ENCODE data around the gene PSMB5. TPM values are rescaled to one million over a fixed set of nuclear protein-coding genes. Genes with fewer than 3 reads are reported as not detected.
A peak's percentile ranks its signal among the peaks of the same experiment; 100 is the strongest.
"Not testable (repeated sequence)": the region's sequence is repeated elsewhere in the genome, so short reads cannot be mapped to it uniquely, and the experiment has no call there.

Gene PSMB5
- total and polyA plus RNA-seq, 4 experiments from 2014 or later, result 31.4 to 56.6 (median 43.3) TPM

DNA sequence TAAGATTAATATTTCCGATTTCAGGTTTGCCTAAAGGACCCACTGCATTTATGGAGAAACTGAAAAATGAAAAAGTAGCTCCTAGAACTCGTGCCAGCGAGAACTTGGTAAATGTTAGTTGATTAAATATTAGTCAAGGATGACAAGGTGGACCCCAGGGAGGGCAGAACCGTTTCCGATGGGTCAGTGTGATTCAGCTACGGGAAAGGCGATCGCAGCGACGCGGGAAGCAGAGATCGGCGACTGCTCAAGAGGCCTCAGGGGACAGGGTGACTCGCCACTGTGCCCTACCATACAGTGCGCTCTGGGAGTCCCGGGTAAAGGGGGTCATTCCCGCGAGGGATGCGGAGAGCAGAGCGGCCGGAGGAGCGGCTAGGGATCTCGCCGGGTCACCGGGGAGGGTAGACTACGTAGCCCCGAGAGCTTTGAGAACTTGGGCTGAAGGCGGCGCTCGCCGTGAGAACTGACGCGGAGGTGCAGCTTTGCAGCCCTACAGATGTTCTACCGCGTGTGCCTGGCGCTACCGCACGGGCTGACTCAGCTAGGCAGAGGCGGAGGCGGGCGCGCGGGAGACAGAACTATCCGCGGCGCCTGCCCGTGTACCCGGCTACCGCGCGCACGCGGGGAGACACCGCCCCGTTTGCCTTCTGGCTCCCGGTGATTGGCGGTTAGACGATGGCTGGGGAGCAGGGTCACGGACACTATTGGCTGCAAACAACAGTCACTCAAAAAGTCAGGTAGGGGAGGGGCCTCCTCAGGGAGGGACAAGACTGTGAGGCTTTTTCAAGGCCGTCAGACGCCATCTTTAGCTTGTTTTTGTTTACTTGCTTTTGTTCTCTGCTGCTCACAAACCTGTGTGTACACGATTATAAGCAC, 27.9 kb downstream of the PSMB5 start:
- CTCF ChIA-PET (ENCODE audit: partially characterized antibody), result interaction anchor here (0.8 to 4.0 kb wide), 25 partner anchors 8 to 419 kb away, joined by 3 to 47 read pairs (median 7); partner anchors contain the start of genes ACIN1, AJUBA, C14orf119 and CDH24
- POLR2A ChIA-PET (ENCODE audit: partially characterized antibody), result interaction anchor here (0.6 to 3.5 kb wide), 48 partner anchors 9 to 1570 kb away, joined by 3 to 42 read pairs (median 6); partner anchors contain the start of genes ACIN1, AJUBA, C14orf119 and CDH24
- peaks cover 17 to 52% (median 34%) of the 10 kb centered on the region in 4 donors for H3K4me1 Mint-ChIP-seq

DNA sequence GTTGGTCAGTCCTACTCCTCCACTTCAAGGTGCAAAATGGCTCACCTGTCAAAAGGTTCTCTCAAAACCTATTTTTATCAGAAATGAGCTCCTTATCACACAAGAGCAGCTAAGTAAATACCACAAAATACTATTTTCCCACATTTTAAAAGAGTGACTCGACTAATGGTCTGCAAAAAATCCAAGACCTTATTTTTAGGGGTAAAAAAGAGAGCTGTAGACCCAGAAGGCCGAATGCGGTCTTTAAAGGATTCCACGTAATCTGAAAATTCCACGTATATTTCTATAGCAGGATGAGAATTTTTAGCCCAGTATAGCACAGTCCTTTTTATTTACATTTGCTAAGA, 28.5 kb downstream of the PSMB5 start:
- H3K27ac ChIP-seq (ENCODE audit: low read depth, low read length), result peak overlapping the region; percentile 80
- Mint-ChIP-seq H3K27me3 (no peaks in the 10 kb centered on the region), H3K9me3 (no peaks in the 10 kb centered on the region), H3K4me1 (peaks cover 14 to 49% (median 32%) of the 10 kb centered on the region in 4 donors), H3K36me3 (peaks cover 0 to 6% of the 10 kb centered on the region in 2 donors), H3K27ac (peak overlapping the region; percentile 90 to 99 (median 97)), H3K4me3 (peak overlapping the region; percentile 94 to 99 (median 97))
- peak overlapping the region; percentile 96 for H3K4me3 ChIP-seq (ENCODE audit: low read length in 2 of 2)
- H3K36me3 ChIP-seq (ENCODE audit: insufficient read depth, low read length), result no peaks in the 10 kb centered on the region
- no peaks in the 10 kb centered on the region for H3K27me3 ChIP-seq (ENCODE audit: insufficient read depth, low read length)
- no peaks in the 10 kb centered on the region for H3K9me3 ChIP-seq (ENCODE audit: control insufficient read depth in 1 of 2, low read length in 2 of 2)
- ChIA-PET POLR2A (ENCODE audit: partially characterized antibody) (interaction anchor here (0.9 to 3.5 kb wide), 30 partner anchors 11 to 449 kb away, joined by 3 to 42 read pairs (median 8); partner anchors contain the start of genes ACIN1, AJUBA, C14orf119 and CDH24), CTCF (ENCODE audit: partially characterized antibody) (interaction anchor here (0.9 to 4.0 kb wide), 19 partner anchors 8 to 418 kb away, joined by 3 to 47 read pairs (median 12); partner anchors contain the start of genes CDH24, PRMT5 and PSMB5)
- DNase-seq, result no peak
- H3K4me1 ChIP-seq (ENCODE audit: insufficient read depth, low read length), result peaks cover 37% of the 10 kb centered on the region
- intact Hi-C loops (cut with micrococcal nuclease), result no loop called here

More for the DNA sequence above, 27.9 kb downstream of the PSMB5 start:
- H3K36me3 ChIP-seq (ENCODE audit: insufficient read depth, low read length), result no peaks in the 10 kb centered on the region
- peaks cover 37% of the 10 kb centered on the region for H3K4me1 ChIP-seq (ENCODE audit: insufficient read depth, low read length)
- H3K27ac Mint-ChIP-seq, result peak overlapping the region; percentile 90 to 99 (median 97)
- intact Hi-C loops (cut with micrococcal nuclease), result loop anchor here (1.0 kb wide), 4 partner anchors 23 to 77 kb away; partner anchors contain the start of gene PRMT5
- no peaks in the 10 kb centered on the region for H3K9me3 ChIP-seq (ENCODE audit: control insufficient read depth in 1 of 2, low read length in 2 of 2)
- peaks cover 0 to 6% of the 10 kb centered on the region in 2 donors for H3K36me3 Mint-ChIP-seq
- peak overlapping the region; percentile 94 to 99 (median 97) for H3K4me3 Mint-ChIP-seq
- peak; percentile 99 for DNase-seq
- H3K27me3 Mint-ChIP-seq, result no peaks in the 10 kb centered on the region
- H3K27me3 ChIP-seq (ENCODE audit: insufficient read depth, low read length), result no peaks in the 10 kb centered on the region
- H3K27ac ChIP-seq (ENCODE audit: low read depth, low read length), result peak overlapping the region; percentile 80
- H3K9me3 Mint-ChIP-seq, result no peaks in the 10 kb centered on the region
- H3K4me3 ChIP-seq (ENCODE audit: low read length in 2 of 2), result peak overlapping the region; percentile 96

DNA sequence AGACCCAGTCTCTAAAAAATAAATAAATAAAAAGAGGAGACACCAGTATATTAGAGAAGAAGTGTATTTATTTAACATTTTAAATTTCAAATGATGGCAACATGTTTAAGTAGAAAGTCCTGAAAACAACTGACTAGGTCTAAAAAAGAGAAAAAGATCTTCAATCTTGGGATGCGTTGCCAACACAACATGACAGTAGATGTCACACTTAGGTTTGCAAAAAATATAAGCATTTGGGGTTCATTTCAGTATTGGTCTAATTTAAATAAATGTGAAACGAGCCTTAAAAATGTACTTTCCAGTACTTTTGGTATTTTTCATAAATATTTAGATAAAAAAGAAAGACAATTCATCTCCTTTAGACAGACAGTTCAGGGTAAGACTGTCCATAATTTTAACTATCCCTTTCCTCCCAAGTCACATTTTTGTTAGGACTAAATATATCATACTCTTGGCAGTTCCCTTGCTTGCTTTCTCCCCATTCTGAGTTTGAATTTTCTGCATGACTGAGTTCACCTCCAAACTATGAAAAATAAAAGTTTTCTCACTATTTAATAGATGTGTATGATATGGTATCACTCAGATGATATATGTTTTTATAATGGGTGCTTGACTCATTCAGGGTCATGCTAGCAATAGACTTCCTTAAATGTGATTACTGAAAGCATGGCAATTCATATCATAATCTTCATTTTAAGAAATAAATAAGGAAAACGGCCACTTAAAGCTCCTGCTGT, 29.1 kb downstream of the PSMB5 start:
- ChIA-PET CTCF (ENCODE audit: partially characterized antibody) (interaction anchor here (1.0 to 4.0 kb wide), 16 partner anchors 9 to 79 kb away, joined by 3 to 47 read pairs (median 16); partner anchors contain the start of genes CDH24, PRMT5 and PSMB5), POLR2A (ENCODE audit: partially characterized antibody) (interaction anchor here (1.1 to 3.5 kb wide), 14 partner anchors 17 to 443 kb away, joined by 3 to 42 read pairs (median 18); partner anchors contain the start of genes AJUBA, CDH24, HAUS4 and PABPN1)
- no peak overlapping the region for H3K4me3 ChIP-seq (ENCODE audit: low read length in 2 of 2)
- DNase-seq, result no peak
- no peaks in the 10 kb centered on the region for H3K9me3 ChIP-seq (ENCODE audit: control insufficient read depth in 1 of 2, low read length in 2 of 2)
- H3K27ac ChIP-seq (ENCODE audit: low read depth, low read length), result peak overlapping the region; percentile 80
- Mint-ChIP-seq H3K4me1 (peaks cover 14 to 47% (median 31%) of the 10 kb centered on the region in 4 donors), H3K4me3 (peak overlapping the region; percentile 51 to 99 (median 96)), H3K27me3 (no peaks in the 10 kb centered on the region), H3K36me3 (peaks cover 0 to 6% of the 10 kb centered on the region in 2 donors), H3K9me3 (no peaks in the 10 kb centered on the region), H3K27ac (peak overlapping the region in 2 of 7 donors; percentile 90 to 98)
- no peaks in the 10 kb centered on the region for H3K36me3 ChIP-seq (ENCODE audit: insufficient read depth, low read length)
- no peaks in the 10 kb centered on the region for H3K27me3 ChIP-seq (ENCODE audit: insufficient read depth, low read length)
- peaks cover 37% of the 10 kb centered on the region for H3K4me1 ChIP-seq (ENCODE audit: insufficient read depth, low read length)
- intact Hi-C loops (cut with micrococcal nuclease), result no loop called here

DNA sequence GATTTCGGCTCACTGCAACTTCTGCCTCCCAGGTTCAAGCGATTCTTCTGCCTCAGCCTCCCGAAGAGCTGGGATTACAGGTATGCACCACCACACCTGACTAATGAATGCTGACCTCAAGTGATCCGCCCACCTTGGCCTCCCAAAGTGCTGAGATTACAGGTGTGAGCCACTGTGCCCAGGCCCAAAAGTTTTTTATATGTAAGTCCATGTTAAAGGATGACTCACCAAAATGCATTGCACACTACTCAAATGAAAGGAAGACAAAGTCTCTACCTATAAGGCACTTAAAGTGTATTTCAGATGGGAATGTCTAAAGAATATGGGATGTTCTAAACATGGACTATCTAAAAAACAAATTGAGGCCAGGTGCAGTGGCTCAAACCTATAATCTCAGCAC, 30.4 kb downstream of the PSMB5 start:
- H3K27ac Mint-ChIP-seq; H3K27me3 Mint-ChIP-seq; H3K4me3 Mint-ChIP-seq; H3K36me3 ChIP-seq (ENCODE audit: insufficient read depth, low read length); DNase-seq; H3K36me3 Mint-ChIP-seq; H3K4me3 ChIP-seq (ENCODE audit: low read length in 2 of 2); H3K27me3 ChIP-seq (ENCODE audit: insufficient read depth, low read length); intact Hi-C loops (cut with micrococcal nuclease); H3K27ac ChIP-seq (ENCODE audit: low read depth, low read length); H3K9me3 Mint-ChIP-seq; H3K9me3 ChIP-seq (ENCODE audit: control insufficient read depth in 1 of 2, low read length in 2 of 2): not testable (repeated sequence)
- CTCF ChIA-PET (ENCODE audit: partially characterized antibody), result interaction anchor here (1.1 to 1.6 kb wide), 3 partner anchors 9 to 55 kb away, joined by 3 to 7 read pairs (median 4); no protein-coding TSS in a partner anchor
- POLR2A ChIA-PET (ENCODE audit: partially characterized antibody), result interaction anchor here (0.5 kb wide), 1 partner anchor 13 kb away, joined by 3 read pairs; no protein-coding TSS in a partner anchor
- peaks cover 9 to 34% (median 23%) of the 10 kb centered on the region in 4 donors for H3K4me1 Mint-ChIP-seq
- H3K4me1 ChIP-seq (ENCODE audit: insufficient read depth, low read length), result peaks cover 28% of the 10 kb centered on the region

DNA sequence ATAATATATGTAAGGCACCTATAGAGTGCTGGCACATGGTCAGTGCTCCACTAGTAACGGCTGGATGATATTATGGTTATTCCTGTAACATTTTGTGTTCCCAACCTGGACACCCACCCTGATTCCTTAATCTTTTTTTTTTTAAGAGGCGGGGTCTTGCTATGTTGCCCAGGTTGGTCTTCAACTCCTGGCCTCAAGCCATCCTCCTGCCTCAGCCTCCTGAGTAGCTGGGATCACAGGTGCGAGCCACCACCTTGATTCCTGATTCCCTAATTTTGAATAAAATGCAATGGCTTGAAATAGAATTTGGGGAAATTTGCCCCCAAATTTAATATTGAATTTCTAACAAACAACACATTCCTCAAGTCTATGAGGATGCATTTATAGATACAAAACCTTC, 32.1 kb downstream of the PSMB5 start:
- Histone ChIP-seq H3K9me3 (ENCODE audit: control insufficient read depth in 1 of 2, low read length in 2 of 2) (no peaks in the 10 kb centered on the region), H3K4me1 (ENCODE audit: insufficient read depth, low read length) (peaks cover 16% of the 10 kb centered on the region), H3K27ac (ENCODE audit: low read depth, low read length) (no peak overlapping the region), H3K4me3 (ENCODE audit: low read length in 2 of 2) (no peak overlapping the region), H3K36me3 (ENCODE audit: insufficient read depth, low read length) (no peaks in the 10 kb centered on the region), H3K27me3 (ENCODE audit: insufficient read depth, low read length) (no peaks in the 10 kb centered on the region)
- Mint-ChIP-seq H3K4me3 (no peak overlapping the region), H3K27ac (no peak overlapping the region), H3K9me3 (no peaks in the 10 kb centered on the region), H3K27me3 (no peaks in the 10 kb centered on the region), H3K36me3 (peaks cover 0 to 6% of the 10 kb centered on the region in 2 donors), H3K4me1 (peaks cover 3 to 20% (median 12%) of the 10 kb centered on the region in 4 donors)
- no peak for DNase-seq
- CTCF ChIA-PET (ENCODE audit: partially characterized antibody), result interaction anchor here (1.1 to 4.1 kb wide), 4 partner anchors 16 to 73 kb away, joined by 3 to 21 read pairs (median 4); no protein-coding TSS in a partner anchor
- POLR2A ChIA-PET (ENCODE audit: partially characterized antibody), result interaction anchor here (0.7 kb wide), 1 partner anchor 129 kb away, joined by 3 read pairs; no protein-coding TSS in a partner anchor
- intact Hi-C loops (cut with micrococcal nuclease), result no loop called here

DNA sequence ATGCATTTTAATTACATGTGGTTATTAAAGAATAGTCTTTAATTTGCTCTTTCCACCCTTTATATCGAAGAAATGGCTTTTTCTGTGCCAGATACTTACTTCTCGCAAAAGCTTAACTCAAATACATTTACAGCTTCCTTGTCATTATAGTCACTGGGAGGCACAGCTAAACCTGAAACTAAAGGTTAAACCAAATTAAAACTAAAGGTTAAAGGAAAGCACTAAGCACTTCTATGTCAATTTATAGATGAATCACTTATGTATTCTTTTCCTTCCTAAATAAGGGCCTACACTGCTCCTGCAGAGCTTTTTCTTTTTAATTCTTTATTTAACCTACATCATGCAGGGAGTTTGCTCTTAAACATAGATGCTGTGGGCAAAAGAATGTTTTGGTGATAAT, 33.8 kb downstream of the PSMB5 start:
- Histone ChIP-seq H3K4me1 (ENCODE audit: insufficient read depth, low read length) (peaks cover 2% of the 10 kb centered on the region), H3K4me3 (ENCODE audit: low read length in 2 of 2) (no peak overlapping the region), H3K27ac (ENCODE audit: low read depth, low read length) (no peak overlapping the region), H3K36me3 (ENCODE audit: insufficient read depth, low read length) (no peaks in the 10 kb centered on the region), H3K9me3 (ENCODE audit: control insufficient read depth in 1 of 2, low read length in 2 of 2) (no peaks in the 10 kb centered on the region), H3K27me3 (ENCODE audit: insufficient read depth, low read length) (no peaks in the 10 kb centered on the region)
- H3K4me1 Mint-ChIP-seq, result peaks cover 0 to 6% (median 3%) of the 10 kb centered on the region in 4 donors
- no peaks in the 10 kb centered on the region for H3K27me3 Mint-ChIP-seq
- no peak overlapping the region for H3K27ac Mint-ChIP-seq
- intact Hi-C loops (cut with micrococcal nuclease), result no loop called here
- no peaks in the 10 kb centered on the region for H3K36me3 Mint-ChIP-seq
- H3K4me3 Mint-ChIP-seq, result no peak overlapping the region
- ChIA-PET CTCF (ENCODE audit: partially characterized antibody) (interaction anchor here (0.7 to 4.1 kb wide), 5 partner anchors 9 to 68 kb away, joined by 3 to 21 read pairs (median 4); no protein-coding TSS in a partner anchor), POLR2A (ENCODE audit: partially characterized antibody) (no interaction called here)
- no peak for DNase-seq
- H3K9me3 Mint-ChIP-seq, result no peaks in the 10 kb centered on the region

All from CD4-positive, alpha-beta memory T cell (primary cell).